HCT116 (cell line): ENCODE measurements around the gene TOR1AIP1. TPM values are rescaled to one million over a fixed set of nuclear protein-coding genes. Genes with fewer than 3 reads are reported as not detected.
A peak's percentile ranks its signal among the peaks of the same experiment; 100 is the strongest.

Experiments
- ATAC-seq: fragments of 200-7000 bp; cut with Tn5 transposase; 2 replicates; pipeline ENCODE4 v1.9.1; 2020; ENCODE audit warnings: mild to moderate bottlenecking, moderate library complexity
- BruUV-seq: library from RNA; stranded (reverse); fragments of 400-500 nt; replicated peaks from 2 replicates; lab custom pipeline; 2021; lab: Mats Ljungman, UMichigan
- CTCF ChIA-PET: fragments of 300-600 bp; sonication (Branson Sonifier 250); formaldehyde crosslinking; loops from one replicate; lab custom pipeline; 2021; ENCODE audit warnings: antibody characterized with exemption; lab: Charles Lee
- POLR2A ChIA-PET: fragments of 300-600, 350-600 bp; sonication (Branson Sonifier 250); formaldehyde crosslinking; loops from one replicate; lab custom pipeline; 2021; ENCODE audit warnings: antibody characterized with exemption; lab: Charles Lee
- RAD21 ChIA-PET, 2 experiments: fragments of 300-600 bp; sonication (Branson Sonifier 250); formaldehyde crosslinking; loops; one replicate each; lab custom pipeline; 2023; ENCODE audit warnings: low total read pairs in 2 of 2; ENCODE audit not compliant: uncharacterized antibody in 2 of 2, unreplicated experiment in 2 of 2, low non-redundant PET in 1 of 2; lab: Charles Lee
- DNase-seq: peaks from one replicate; pipeline ENCODE4 v3.0.0-alpha.2; 2010; ENCODE audit warnings: low read depth, low spot score
- H2AFZ ChIP-seq: fragments of 200-600 bp; shearing (Covaris generic), sonication (generic); 2 replicates; pipeline ENCODE4 v1.6.1; 2017; ENCODE audit warnings: low read depth, mixed run types, mixed read lengths, antibody characterized with exemption, low read length; ENCODE audit not compliant: poor library complexity, severe bottlenecking
- H3K27ac ChIP-seq: 2 replicates; pipeline ENCODE4 v1.5.1; 2012; ENCODE audit warnings: low read depth, low read length
- H3K27me3 ChIP-seq: fragments of 200-600 bp; sonication (generic); 2 replicates; pipeline ENCODE4 v1.6.1; 2016; ENCODE audit warnings: mixed run types, low read length, mixed read lengths; ENCODE audit not compliant: insufficient read depth
- H3K36me3 ChIP-seq, 2 experiments: fragments of 200-500 bp in 1 of 2; fragments of 200-600 bp in 1 of 2; sonication (Bioruptor generic) in 1 of 2; sonication (generic) in 1 of 2; 2 replicates each; pipeline versions ENCODE4 v1.5.1 to v1.6.1; 2014 to 2016; ENCODE audit warnings: low read length in 2 of 2, inconsistent platforms in 1 of 2, mixed read lengths in 1 of 2, mixed run types in 1 of 2; ENCODE audit not compliant: insufficient read depth in 2 of 2, control insufficient read depth in 1 of 2
- H3K4me1 ChIP-seq, 2 experiments: fragments of 200-600 bp in 1 of 2; sonication (generic) in 1 of 2; 2 replicates each; pipeline versions ENCODE4 v1.5.1 to v1.6.1; 2012 to 2017; ENCODE audit warnings: low read length in 2 of 2, inconsistent platforms in 1 of 2, mild to moderate bottlenecking in 1 of 2, mixed read lengths in 1 of 2, mixed run types in 1 of 2, moderate library complexity in 1 of 2; ENCODE audit not compliant: insufficient read depth in 2 of 2, control insufficient read depth in 1 of 2
- H3K4me2 ChIP-seq: fragments of 200-600 bp; sonication (generic); 2 replicates; pipeline ENCODE4 v1.6.1; 2017; ENCODE audit warnings: mixed run types, low read length, mixed read lengths
- H3K4me3 ChIP-seq, 2 experiments: fragments of 200-600 bp in 1 of 2; sonication (generic) in 1 of 2; replicated peaks in 1 of 2; 2 replicates each; pipeline ENCODE4 v1.5.1; 2011 to 2016; ENCODE audit warnings: low read length in 2 of 2, control low read depth in 1 of 2, low read depth in 1 of 2, mild to moderate bottlenecking in 1 of 2, mixed read lengths in 1 of 2, mixed run types in 1 of 2
- H3K79me2 ChIP-seq: fragments of 200-600 bp; sonication (generic); 2 replicates; pipeline ENCODE4 v1.6.1; 2017; ENCODE audit warnings: mild to moderate bottlenecking, mixed run types, low read length, moderate library complexity, mixed read lengths; ENCODE audit not compliant: insufficient read depth
- H3K9ac ChIP-seq: fragments of 200-600 bp; sonication (generic); 2 replicates; pipeline ENCODE4 v1.6.1; 2016; ENCODE audit warnings: low read length, mixed read lengths
- H3K9me2 ChIP-seq: fragments of 200-600 bp; sonication (generic), shearing (Covaris generic); 2 replicates; pipeline ENCODE4 v1.6.1; 2017; ENCODE audit warnings: mixed run types, mild to moderate bottlenecking, moderate library complexity; ENCODE audit not compliant: insufficient read depth
- H3K9me3 ChIP-seq, 2 experiments: fragments of 200-500 bp in 1 of 2; fragments of 200-600 bp in 1 of 2; sonication (Bioruptor generic) in 1 of 2; sonication (generic) in 1 of 2; 2 replicates each; pipeline ENCODE4 v1.6.1; 2014 to 2017; ENCODE audit warnings: low read length in 2 of 2, mixed read lengths in 2 of 2, inconsistent platforms in 1 of 2, low read depth in 1 of 2, mild to moderate bottlenecking in 1 of 2, mixed run types in 1 of 2, moderate library complexity in 1 of 2; ENCODE audit not compliant: control insufficient read depth in 1 of 2, insufficient read depth in 1 of 2
- H4K20me1 ChIP-seq: fragments of 200-600 bp; sonication (generic), shearing (Covaris generic); 2 replicates; pipeline ENCODE4 v1.6.1; 2017; ENCODE audit warnings: mixed run types, mild to moderate bottlenecking, moderate library complexity; ENCODE audit not compliant: insufficient read depth
- CBX3 ChIP-seq: IDR thresholded peaks from 2 replicates; pipeline ENCODE4 v1.6.1; 2012; ENCODE audit warnings: low read depth
- CEBPB ChIP-seq: IDR thresholded peaks from 2 replicates; pipeline ENCODE4 v1.6.1; 2012; ENCODE audit warnings: low read depth
- CTCF ChIP-seq, 3 experiments: fragments of 200-600 bp in 1 of 3; sonication (generic) in 1 of 3; IDR thresholded peaks in 2 of 3; conservative IDR thresholded peaks in 1 of 3; 2 replicates each; pipeline ENCODE4 v1.5.1; 2012 to 2017; ENCODE audit warnings: low read depth in 2 of 3, low read length in 2 of 3, antibody characterized with exemption in 1 of 3, borderline replicate concordance in 1 of 3, control low read depth in 1 of 3, mild to moderate bottlenecking in 1 of 3, mixed read lengths in 1 of 3, mixed run types in 1 of 3, moderate library complexity in 1 of 3; ENCODE audit not compliant: insufficient read depth in 1 of 3
- EGR1 ChIP-seq: IDR thresholded peaks from 2 replicates; pipeline ENCODE4 v1.6.1; 2012; ENCODE audit warnings: low read depth
- EZH2 ChIP-seq: fragments of 200-600 bp; sonication (generic); IDR thresholded peaks from 2 replicates; pipeline ENCODE4 v1.6.1; 2017; ENCODE audit warnings: antibody characterized with exemption, mixed run types
- EZH2phosphoT487 ChIP-seq: fragments of 200-600 bp; IDR thresholded peaks from 2 replicates; pipeline ENCODE4 v1.6.1; 2018; ENCODE audit warnings: antibody characterized with exemption, borderline replicate concordance
- MAX ChIP-seq: IDR thresholded peaks from 2 replicates; pipeline ENCODE4 v1.6.1; 2012
- POLR2A ChIP-seq: IDR thresholded peaks from 2 replicates; pipeline ENCODE4 v1.7.0; 2011; ENCODE audit warnings: borderline replicate concordance; ENCODE audit not compliant: insufficient read depth, insufficient read length; ENCODE audit errors: extremely low read depth
- POLR2AphosphoS5 ChIP-seq: IDR thresholded peaks from 2 replicates; pipeline ENCODE4 v1.6.1; 2011; ENCODE audit warnings: mild to moderate bottlenecking, low read depth, low read length, moderate library complexity
- SP1 ChIP-seq: IDR thresholded peaks from 2 replicates; pipeline ENCODE4 v1.6.1; 2012; ENCODE audit warnings: low read depth
- TCF7L2 ChIP-seq: IDR thresholded peaks from 2 replicates; pipeline ENCODE4 v1.7.0; 2011; ENCODE audit warnings: borderline replicate concordance, inconsistent platforms; ENCODE audit not compliant: insufficient read depth, insufficient read length; ENCODE audit errors: extremely low read depth
- YY1 ChIP-seq: IDR thresholded peaks from 2 replicates; pipeline ENCODE4 v1.6.1; 2011; ENCODE audit warnings: low read length, low read depth, moderate library complexity, mild to moderate bottlenecking; ENCODE audit not compliant: insufficient replicate concordance; ENCODE audit errors: extremely low read depth
- ZFX ChIP-seq: fragments of 450-650 bp; IDR thresholded peaks from 2 replicates; pipeline ENCODE4 v1.6.1; 2017
- ZNF274 ChIP-seq: fragments of 200-500 bp; sonication (Bioruptor generic); IDR thresholded peaks from 2 replicates; pipeline ENCODE4 v1.6.1; 2014; ENCODE audit warnings: mild to moderate bottlenecking, low read depth, low read length, inconsistent platforms
- intact Hi-C: fragments of 100-400 bp; cut with micrococcal nuclease; formaldehyde crosslinking; loops from 2 replicates; pipeline ENCODE4 v1.10.0; 2022
- total RNA-seq: library from RNA; stranded (reverse); gene quantifications from one replicate; pipeline ENCODE4 v1.2.1, GENCODE V29; 2021; ENCODE audit not compliant: unreplicated experiment

The TOR1AIP1 gene
- total RNA-seq, 1 experiment from 2014 or later, result 30.5 TPM

- no TSS peak for BruUV-seq
- ChIA-PET CTCF (interaction anchor here (1.4 kb wide), 1 partner anchor 289 kb away, joined by 4 read pairs; no protein-coding TSS in a partner anchor), RAD21 (no interaction called here), POLR2A (no interaction called here)
- ATAC-seq, result no peak
- peaks cover under 1 to 12% of the 10 kb centered on the region in 2 experiments; a peak in 3 of 4 replicates for H3K36me3 ChIP-seq
- no peak overlapping the region for H3K9ac ChIP-seq
- TF ChIP-seq SP1, result no peak
- no peak for TF ChIP-seq CBX3
- TF ChIP-seq EGR1, result no peak
- TF ChIP-seq ZFX, result no peak
- TF ChIP-seq MAX, result no peak
- TF ChIP-seq YY1, result no peak
- no peak for TF ChIP-seq CEBPB
- no peak for TF ChIP-seq ZNF274
- TF ChIP-seq TCF7L2, result no peak
- intact Hi-C loops, result no loop called here
- no peak overlapping the region for H3K4me2 ChIP-seq
- H3K4me3 ChIP-seq, result no peak overlapping the region
- no peaks in the 10 kb centered on the region for H3K27me3 ChIP-seq
- no peak overlapping the region for H3K27ac ChIP-seq
- H4K20me1 ChIP-seq, result peaks cover 18% of the 10 kb centered on the region; the same call in 1 of the 2 replicates
- peaks cover 46% of the 10 kb centered on the region for H3K79me2 ChIP-seq
- peaks cover 14 to 36% of the 10 kb centered on the region in 2 experiments for H3K4me1 ChIP-seq
- no peak overlapping the region for H2AFZ ChIP-seq
- no peaks in the 10 kb centered on the region for H3K9me3 ChIP-seq
- DNase-seq, result no peak
- no peaks in the 10 kb centered on the region for H3K9me2 ChIP-seq
Measured at GRCh38 chr1:179879797-179880196, 2.3 kb upstream of the TOR1AIP1 start.

- ChIA-PET POLR2A (interaction anchor here (1.6 kb wide), 1 partner anchor 621 kb away, joined by 4 read pairs; the partner anchor contains the start of gene ACBD6), RAD21 (no interaction called here), CTCF (interaction anchor here (1.2 kb wide), 1 partner anchor 14 kb away, joined by 3 read pairs; no protein-coding TSS in a partner anchor)
- Histone ChIP-seq H3K36me3 (peaks cover 7 to 15% of the 10 kb centered on the region in 2 experiments; a peak in 3 of 4 replicates), H3K4me3 (peak overlapping the region; percentile 82 to 92), H3K4me2 (peak overlapping the region; percentile 85), H2AFZ (no peak overlapping the region), H3K9me2 (no peaks in the 10 kb centered on the region), H3K27ac (peak overlapping the region; percentile 99), H3K79me2 (peaks cover 31% of the 10 kb centered on the region), H3K9me3 (no peaks in the 10 kb centered on the region), H3K4me1 (peaks cover 4 to 21% of the 10 kb centered on the region in 2 experiments; a peak in 3 of 4 replicates), H3K9ac (peak overlapping the region; percentile 89), H3K27me3 (no peaks in the 10 kb centered on the region), H4K20me1 (no peaks in the 10 kb centered on the region; the same call in 1 of the 2 replicates)
- no peak for TF ChIP-seq YY1
- TF ChIP-seq POLR2A, result no peak
- peak; percentile 26; the same call in 1 of the 2 replicates for TF ChIP-seq MAX
- TF ChIP-seq CTCF (IDR thresholded peaks at IDR 0.05 in 2 of 3, conservative IDR thresholded peaks at IDR 0.05 in 1 of 3; ENCODE audit: borderline replicate concordance in 1 of 3, insufficient read depth in 1 of 3, low read depth in 2 of 3, low read length in 2 of 3), result no peak
- TF ChIP-seq EZH2phosphoT487, result no peak
- TF ChIP-seq CEBPB, result no peak
- TF ChIP-seq EZH2, result no peak
- no peak for TF ChIP-seq POLR2AphosphoS5
- TSS peak; percentile 43 for BruUV-seq
- intact Hi-C loops, result loop anchor here (2.0 kb wide), 2 partner anchors 73 to 273 kb away; partner anchors contain the start of genes CEP350 and QSOX1
- peak; percentile 55 for DNase-seq
- no peak for ATAC-seq
Measured at GRCh38 chr1:179881642-179882252, 338 bp upstream of the TOR1AIP1 start.
